HEK293 (cell line): ENCODE data around the gene AGO1.
A peak's percentile ranks its signal among the peaks of the same experiment; 100 is the strongest.
"Not testable (repeated sequence)": the region's sequence is repeated elsewhere in the genome, so short reads cannot be mapped to it uniquely, and the experiment has no call there.

Experiments used
- CTCF ChIA-PET: fragments of 350-600 bp; formaldehyde crosslinking; extraction: SDS; loops from one replicate; lab custom pipeline; 2021; ENCODE audit warnings: antibody characterized with exemption; lab: Yijun Ruan, JAX
- POLR2A ChIA-PET: fragments of 300-600 bp; formaldehyde crosslinking; extraction: SDS; loops from one replicate; lab custom pipeline; 2020; ENCODE audit warnings: antibody characterized with exemption, inconsistent platforms; lab: Yijun Ruan, JAX
- H3K27ac ChIP-seq: fragments of 200-500 bp; sonication (Bioruptor generic); 2 replicates; pipeline ENCODE4 v1.5.1; 2014; ENCODE audit warnings: low read depth, low read length, control low read depth, inconsistent platforms; ENCODE audit errors: extremely low read depth
- H3K36me3 ChIP-seq, 2 experiments: fragments of 200-500 bp in 1 of 2; sonication (Bioruptor generic) in 1 of 2; 1 replicate in 1 of 2; 2 replicates in 1 of 2; pipeline ENCODE4 v1.5.1; 2014 to 2017; ENCODE audit warnings: inconsistent platforms in 2 of 2, low read length in 2 of 2; ENCODE audit not compliant: control insufficient read depth in 2 of 2, insufficient read depth in 1 of 2
- H3K4me1 ChIP-seq: fragments of 200-500 bp; sonication (Bioruptor generic); 2 replicates; pipeline ENCODE4 v1.5.1; 2014; ENCODE audit warnings: mild to moderate bottlenecking, low read length, inconsistent platforms; ENCODE audit not compliant: control insufficient read depth, insufficient read depth
- H3K4me3 ChIP-seq: 2 replicates; pipeline ENCODE4 v1.5.1; 2011; ENCODE audit warnings: low read depth, mild to moderate bottlenecking, control low read depth, low read length, moderate library complexity
- H3K9me3 ChIP-seq: fragments of 200-500 bp; sonication (Bioruptor generic); 2 replicates; pipeline ENCODE4 v1.5.1; 2014; ENCODE audit warnings: low read depth, low read length, inconsistent platforms; ENCODE audit not compliant: control insufficient read depth, insufficient read depth
- HOXD13 ChIP-seq: sonication (generic); formaldehyde crosslinking; IDR thresholded peaks from 2 replicates; pipeline ENCODE4 v1.8.0; 2022; ENCODE audit warnings: missing genetic modification reagents, borderline replicate concordance
- MEIS1 ChIP-seq: sonication (generic); formaldehyde crosslinking; IDR thresholded peaks from 2 replicates; pipeline ENCODE4 v1.8.1; 2022; ENCODE audit warnings: missing genetic modification reagents, mild to moderate bottlenecking, borderline replicate concordance
- PRDM10 ChIP-seq: fragments of 450-650 bp; formaldehyde crosslinking; IDR thresholded peaks from 2 replicates; pipeline ENCODE4 v1.5.1; 2016; ENCODE audit warnings: missing biosample characterization, missing genetic modification characterization
- SETDB1 ChIP-seq: IDR thresholded peaks from one replicate; pipeline ENCODE4 v1.6.1; 2017; ENCODE audit warnings: mild to moderate bottlenecking, low read length, moderate library complexity, mixed read lengths; ENCODE audit not compliant: insufficient read length
- SP2 ChIP-seq: fragments of 450-650 bp; formaldehyde crosslinking; IDR thresholded peaks from 2 replicates; pipeline ENCODE4 v1.5.1; 2016; ENCODE audit warnings: missing biosample characterization, missing genetic modification characterization
- ZBTB8A ChIP-seq: fragments of 450-650 bp; formaldehyde crosslinking; IDR thresholded peaks from 2 replicates; pipeline ENCODE4 v1.5.1; 2016; ENCODE audit warnings: missing biosample characterization, missing genetic modification characterization
- ZNF132 ChIP-seq: fragments of 450-650 bp; formaldehyde crosslinking; IDR thresholded peaks from 2 replicates; pipeline ENCODE4 v1.5.1; 2017; ENCODE audit warnings: missing biosample characterization, missing genetic modification characterization, borderline replicate concordance
- ZNF174 ChIP-seq: fragments of 450-650 bp; formaldehyde crosslinking; IDR thresholded peaks from 2 replicates; pipeline ENCODE4 v1.5.0; 2017; ENCODE audit warnings: missing biosample characterization, mild to moderate bottlenecking, missing genetic modification characterization
- ZNF221 ChIP-seq: fragments of 450-650 bp; formaldehyde crosslinking; IDR thresholded peaks from 2 replicates; pipeline ENCODE4 v1.5.1; 2017; ENCODE audit warnings: missing biosample characterization, missing genetic modification characterization, borderline replicate concordance
- ZNF292 ChIP-seq: fragments of 450-650 bp; formaldehyde crosslinking; IDR thresholded peaks from 2 replicates; pipeline ENCODE4 v1.5.1; 2016; ENCODE audit warnings: low read depth, missing biosample characterization, missing genetic modification characterization, borderline replicate concordance
- ZNF433 ChIP-seq: fragments of 450-650 bp; formaldehyde crosslinking; IDR thresholded peaks from 2 replicates; pipeline ENCODE4 v1.5.1; 2016; ENCODE audit warnings: missing biosample characterization, missing genetic modification characterization, low read depth
- ZNF48 ChIP-seq: fragments of 450-650 bp; formaldehyde crosslinking; IDR thresholded peaks from 2 replicates; pipeline ENCODE4 v1.5.1; 2016; ENCODE audit warnings: missing biosample characterization, missing genetic modification characterization
- ZNF530 ChIP-seq: fragments of 450-650 bp; formaldehyde crosslinking; IDR thresholded peaks from 2 replicates; pipeline ENCODE4 v1.5.1; 2016; ENCODE audit warnings: low read depth, missing biosample characterization, missing genetic modification characterization
- ZNF558 ChIP-seq: fragments of 450-650 bp; formaldehyde crosslinking; IDR thresholded peaks from 2 replicates; pipeline ENCODE4 v1.5.1; 2016; ENCODE audit warnings: missing biosample characterization, missing genetic modification characterization
- ZNF596 ChIP-seq: fragments of 450-650 bp; IDR thresholded peaks from 2 replicates; pipeline ENCODE4 v1.5.0; 2018; ENCODE audit warnings: missing biosample characterization, mild to moderate bottlenecking, missing genetic modification characterization, moderate library complexity
- ZNF623 ChIP-seq: fragments of 450-650 bp; formaldehyde crosslinking; IDR thresholded peaks from 2 replicates; pipeline ENCODE4 v1.5.1; 2016; ENCODE audit warnings: missing biosample characterization, missing genetic modification characterization
- ZNF660 ChIP-seq: fragments of 450-650 bp; IDR thresholded peaks from 2 replicates; pipeline ENCODE4 v1.5.1; 2018; ENCODE audit warnings: missing biosample characterization, mild to moderate bottlenecking, missing genetic modification characterization
- ZNF776 ChIP-seq: fragments of 450-650 bp; formaldehyde crosslinking; IDR thresholded peaks from 2 replicates; pipeline ENCODE4 v1.5.0; 2017; ENCODE audit warnings: missing biosample characterization, missing genetic modification characterization, borderline replicate concordance
- ZSCAN30 ChIP-seq: fragments of 450-650 bp; IDR thresholded peaks from 2 replicates; pipeline ENCODE4 v1.5.1; 2018; ENCODE audit warnings: missing biosample characterization, mild to moderate bottlenecking, missing genetic modification characterization, moderate library complexity
- TF ChIP-seq, protein P1 (sequence below): fragments of 450-650 bp; formaldehyde crosslinking; IDR thresholded peaks from 2 replicates; pipeline ENCODE4 v1.5.1; 2016; ENCODE audit warnings: missing biosample characterization, missing genetic modification characterization

AGO1 gene

DNA sequence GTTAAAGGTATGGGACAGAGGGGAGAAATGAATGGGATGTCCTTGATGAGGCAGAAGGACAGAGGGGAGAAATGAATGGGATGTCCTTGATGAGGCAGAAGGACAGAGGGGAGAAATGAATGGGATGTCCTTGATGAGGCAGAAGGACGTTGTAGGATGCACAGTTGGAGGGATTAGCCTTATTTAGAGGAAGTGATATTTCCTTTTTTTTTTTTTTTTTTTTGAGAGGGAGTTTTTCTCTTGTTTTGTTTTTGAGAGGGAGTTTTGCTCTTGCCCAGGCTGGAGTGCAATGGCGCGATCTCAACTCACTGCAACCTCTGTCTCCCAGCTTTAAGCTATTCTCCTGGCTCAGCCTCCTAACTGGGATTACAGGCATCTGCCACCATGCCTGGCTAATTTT lies 6.0 kb downstream of the AGO1 start:
- peak; percentile 34; the same call in 1 of the 2 replicates for TF ChIP-seq PRDM10 (tag by site-specific recombination)
- H3K27ac ChIP-seq, H3K9me3 ChIP-seq, H3K4me3 ChIP-seq: not testable (repeated sequence)
- Histone ChIP-seq H3K4me1 (peaks cover 19% of the 10 kb centered on the region), H3K36me3 (peaks cover 16 to 60% of the 10 kb centered on the region in 2 experiments)
- ChIA-PET CTCF (interaction anchor here (0.9 kb wide), 1 partner anchor 50 kb away, joined by 3 read pairs; no protein-coding TSS in a partner anchor), POLR2A (interaction anchor here (0.6 kb wide), 1 partner anchor 523 kb away, joined by 6 read pairs; no protein-coding TSS in a partner anchor)

DNA sequence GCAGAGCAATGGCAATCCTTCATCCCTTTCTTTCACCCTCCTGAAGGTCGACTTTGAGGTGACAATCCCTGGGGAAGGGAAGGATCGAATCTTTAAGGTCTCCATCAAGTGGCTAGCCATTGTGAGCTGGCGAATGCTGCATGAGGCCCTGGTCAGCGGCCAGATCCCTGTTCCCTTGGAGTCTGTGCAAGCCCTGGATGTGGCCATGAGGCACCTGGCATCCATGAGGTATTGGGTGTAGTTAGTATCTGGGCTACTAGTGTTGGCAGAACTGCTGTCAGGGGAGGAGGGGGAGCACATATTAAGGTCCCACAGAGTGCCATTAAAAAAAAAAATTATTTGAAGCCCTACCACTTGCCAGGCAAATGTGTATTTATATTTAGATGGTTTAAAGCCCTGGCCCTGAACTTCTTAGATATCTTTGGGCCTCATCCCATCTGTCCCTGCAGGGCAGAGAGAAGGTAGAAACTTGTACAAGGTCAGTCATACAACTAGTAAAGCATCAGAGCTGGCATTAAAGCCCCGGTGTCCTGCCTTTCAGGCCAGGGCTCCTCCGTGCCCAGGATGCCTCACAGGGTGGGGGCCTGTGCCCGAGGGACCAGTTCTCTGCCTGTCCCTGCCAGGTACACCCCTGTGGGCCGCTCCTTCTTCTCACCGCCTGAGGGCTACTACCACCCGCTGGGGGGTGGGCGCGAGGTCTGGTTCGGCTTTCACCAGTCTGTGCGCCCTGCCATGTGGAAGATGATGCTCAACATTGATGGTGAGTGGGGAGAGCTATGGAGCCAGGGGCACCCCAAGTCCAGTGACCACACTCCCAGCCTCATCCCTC lies 10.3 kb downstream of the AGO1 start:
- H3K36me3 ChIP-seq = peaks cover 33 to 98% of the 10 kb centered on the region in 2 experiments
- TF ChIP-seq ZNF132 (tag by site-specific recombination) (no peak), ZNF174 (tag by site-specific recombination) (no peak), ZNF433 (no peak), MEIS1 (no peak), ZNF776 (tag by site-specific recombination) (no peak), ZNF660 (tag by site-specific recombination) (no peak), ZNF48 (tag by site-specific recombination) (no peak), ZSCAN30 (no peak), ZNF221 (tag by site-specific recombination) (no peak), ZNF596 (tag by site-specific recombination) (no peak), ZNF623 (tag by site-specific recombination) (no peak), SETDB1 (no peak), ZNF530 (tag by site-specific recombination) (no peak), ZNF292 (tag by site-specific recombination) (no peak), ZNF558 (tag by site-specific recombination) (no peak), HOXD13 (no peak), ZBTB8A (tag by site-specific recombination) (no peak), SP2 (tag by site-specific recombination) (no peak)
- TF ChIP-seq, protein P1, sequence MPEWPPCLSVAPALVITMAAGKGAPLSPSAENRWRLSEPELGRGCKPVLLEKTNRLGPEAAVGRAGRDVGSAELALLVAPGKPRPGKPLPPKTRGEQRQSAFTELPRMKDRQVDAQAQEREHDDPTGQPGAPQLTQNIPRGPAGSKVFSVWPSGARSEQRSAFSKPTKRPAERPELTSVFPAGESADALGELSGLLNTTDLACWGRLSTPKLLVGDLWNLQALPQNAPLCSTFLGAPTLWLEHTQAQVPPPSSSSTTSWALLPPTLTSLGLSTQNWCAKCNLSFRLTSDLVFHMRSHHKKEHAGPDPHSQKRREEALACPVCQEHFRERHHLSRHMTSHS (tag by site-specific recombination) = no peak
- ChIA-PET CTCF (no interaction called here), POLR2A (interaction anchor here (1.0 kb wide), 1 partner anchor 10 kb away, joined by 3 read pairs; no protein-coding TSS in a partner anchor)
- H3K4me3 ChIP-seq = no peak overlapping the region
- H3K27ac ChIP-seq = no peak overlapping the region
- no peaks in the 10 kb centered on the region for H3K4me1 ChIP-seq
- no peaks in the 10 kb centered on the region for H3K9me3 ChIP-seq
